ENCODE data around the gene PLA2G12B.
"Not testable (repeated sequence)": the region's sequence is repeated elsewhere in the genome, so short reads cannot be mapped to it uniquely, and the experiment has no call there.

The PLA2G12B gene

DNA sequence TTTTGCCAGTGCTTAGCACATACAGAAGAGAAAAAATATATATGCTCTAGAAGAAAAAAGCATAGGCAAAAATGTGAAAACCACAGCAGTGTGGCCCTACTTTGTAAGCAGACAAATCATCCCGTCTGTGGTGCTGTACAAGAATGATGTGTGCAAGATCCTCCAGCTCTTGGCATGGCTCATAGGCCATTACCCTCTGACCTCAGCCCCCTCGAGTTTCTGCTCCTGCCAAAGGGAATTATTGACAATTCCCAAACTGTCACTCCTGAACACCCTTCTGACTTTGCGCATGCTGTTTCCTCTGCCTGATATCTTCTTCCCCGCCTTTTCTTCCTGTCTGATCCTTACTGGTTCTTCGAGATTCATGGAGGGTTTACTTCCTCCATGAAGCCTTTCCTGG, 27.1 kb downstream of the PLA2G12B start:
- Histone ChIP-seq H3K9me3 (ENCODE audit: control insufficient read depth, low read length) (no peaks in the 10 kb centered on the region), H3K36me3 (ENCODE audit: control insufficient read depth, insufficient read depth, low read length) (no peaks in the 10 kb centered on the region), H3K4me3 (ENCODE audit: low read depth, low read length) (no peak overlapping the region), H3K79me2 (no peaks in the 10 kb centered on the region), H3K9ac (no peak overlapping the region), H3K27ac (no peak overlapping the region), H2AFZ (no peak overlapping the region), H3K4me1 (no peaks in the 10 kb centered on the region), H3K4me2 (ENCODE audit: low read length) (no peak overlapping the region), H3K27me3 (ENCODE audit: control insufficient read depth, insufficient read depth, low read length) (no peaks in the 10 kb centered on the region)
- TF ChIP-seq CTCF (IDR thresholded peaks at IDR 0.05) = no peak

- no peaks in the 10 kb centered on the region for H3K4me1 ChIP-seq
- no peak overlapping the region for H3K4me2 ChIP-seq (ENCODE audit: low read length)
- no peaks in the 10 kb centered on the region for H3K9me3 ChIP-seq (ENCODE audit: control insufficient read depth, low read length)
- no peak overlapping the region for H3K4me3 ChIP-seq (ENCODE audit: low read depth, low read length)
- H2AFZ ChIP-seq = no peak overlapping the region
- H3K36me3 ChIP-seq (ENCODE audit: control insufficient read depth, insufficient read depth, low read length) = no peaks in the 10 kb centered on the region
- TF ChIP-seq CTCF (IDR thresholded peaks at IDR 0.05) = no peak
- no peak overlapping the region for H3K9ac ChIP-seq
- no peaks in the 10 kb centered on the region for H3K79me2 ChIP-seq
- no peaks in the 10 kb centered on the region for H3K27me3 ChIP-seq (ENCODE audit: control insufficient read depth, insufficient read depth, low read length)
- no peak overlapping the region for H3K27ac ChIP-seq
These were observed 28.6 kb downstream of the PLA2G12B start for GRCh38 chr10:72925951-72926465.

DNA sequence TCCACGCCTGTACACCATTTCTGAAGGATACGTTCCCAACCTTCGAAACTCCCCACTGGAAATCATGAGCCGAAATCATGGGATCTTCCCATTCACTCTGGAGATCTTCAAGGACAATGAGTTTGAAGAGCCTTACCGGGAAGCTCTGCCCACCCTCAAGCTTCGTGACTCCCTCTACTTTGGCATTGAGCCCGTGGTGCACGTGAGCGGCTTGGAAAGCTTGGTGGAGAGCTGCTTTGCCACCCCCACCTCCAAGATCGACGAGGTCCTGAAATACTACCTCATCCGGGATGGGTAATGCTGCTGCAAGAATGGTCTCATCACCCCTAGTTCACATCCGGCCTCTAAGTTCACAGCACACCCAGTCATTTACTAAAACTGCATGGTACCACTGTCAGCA, 30.3 kb downstream of the PLA2G12B start:
- TF ChIP-seq CTCF (IDR thresholded peaks at IDR 0.05) = no peak
- no peaks in the 10 kb centered on the region for H3K79me2 ChIP-seq
- no peak overlapping the region for H3K9ac ChIP-seq
- no peaks in the 10 kb centered on the region for H3K27me3 ChIP-seq (ENCODE audit: control insufficient read depth, insufficient read depth, low read length)
- H3K4me2 ChIP-seq (ENCODE audit: low read length) = no peak overlapping the region
- H3K4me3 ChIP-seq (ENCODE audit: low read depth, low read length) = no peak overlapping the region
- no peaks in the 10 kb centered on the region for H3K9me3 ChIP-seq (ENCODE audit: control insufficient read depth, low read length)
- H3K4me1 ChIP-seq = no peaks in the 10 kb centered on the region
- no peak overlapping the region for H3K27ac ChIP-seq
- H3K36me3 ChIP-seq (ENCODE audit: control insufficient read depth, insufficient read depth, low read length) = no peaks in the 10 kb centered on the region
- H2AFZ ChIP-seq = no peak overlapping the region

GRCh38 chr10:72921147-72921683, 33.4 kb downstream of the PLA2G12B start:
- not testable (repeated sequence) for H2AFZ ChIP-seq, H3K79me2 ChIP-seq

GRCh38 chr10:72918352-72918751, 36.3 kb downstream of the PLA2G12B start:
- Histone ChIP-seq H3K27ac (no peak overlapping the region), H3K4me1 (no peaks in the 10 kb centered on the region), H3K9ac (no peak overlapping the region), H3K4me3 (ENCODE audit: low read depth, low read length) (no peak overlapping the region), H3K27me3 (ENCODE audit: control insufficient read depth, insufficient read depth, low read length) (no peaks in the 10 kb centered on the region), H2AFZ (no peak overlapping the region), H3K4me2 (ENCODE audit: low read length) (no peak overlapping the region), H3K36me3 (ENCODE audit: control insufficient read depth, insufficient read depth, low read length) (no peaks in the 10 kb centered on the region), H3K79me2 (no peaks in the 10 kb centered on the region), H3K9me3 (ENCODE audit: control insufficient read depth, low read length) (no peaks in the 10 kb centered on the region)
- TF ChIP-seq CTCF (IDR thresholded peaks at IDR 0.05) = no peak

More at GRCh38 chr10:72921147-72921683, 33.4 kb downstream of the PLA2G12B start:
- not testable (repeated sequence) for H3K4me3 ChIP-seq (ENCODE audit: low read depth, low read length); H3K27ac ChIP-seq; H3K4me2 ChIP-seq (ENCODE audit: low read length); H3K27me3 ChIP-seq (ENCODE audit: control insufficient read depth, insufficient read depth, low read length); H3K4me1 ChIP-seq; H3K9me3 ChIP-seq (ENCODE audit: control insufficient read depth, low read length); H3K9ac ChIP-seq; H3K36me3 ChIP-seq (ENCODE audit: control insufficient read depth, insufficient read depth, low read length)

DNA sequence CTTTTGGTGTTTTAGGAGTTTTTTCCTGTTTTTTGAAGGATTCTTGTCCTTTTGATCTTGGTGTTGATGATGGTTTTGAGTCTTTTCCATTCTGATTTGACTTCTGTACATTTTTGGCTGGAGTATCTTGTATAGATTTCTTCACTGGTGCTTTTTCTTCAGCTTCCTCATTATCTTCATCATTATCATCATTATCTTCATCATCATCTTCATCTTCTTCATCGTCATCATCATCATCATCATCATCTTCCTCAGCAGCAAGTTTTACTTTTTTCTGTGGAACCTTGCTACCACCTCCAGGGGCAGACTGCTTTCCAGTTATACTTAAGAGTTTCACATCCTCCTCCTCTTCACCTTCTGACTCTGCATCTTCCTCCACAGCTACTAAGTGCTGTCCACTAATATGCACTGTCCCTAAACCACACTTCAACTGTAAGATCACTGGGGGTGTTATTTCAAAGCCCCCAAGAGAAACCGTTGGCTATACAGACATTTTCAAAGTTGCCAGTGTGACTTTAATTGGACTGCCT, 36.7 kb downstream of the PLA2G12B start:
- not testable (repeated sequence) for H3K9me3 ChIP-seq (ENCODE audit: control insufficient read depth, low read length); H3K27me3 ChIP-seq (ENCODE audit: control insufficient read depth, insufficient read depth, low read length); H3K4me3 ChIP-seq (ENCODE audit: low read depth, low read length); H3K4me1 ChIP-seq; H3K4me2 ChIP-seq (ENCODE audit: low read length); H3K79me2 ChIP-seq; H3K27ac ChIP-seq; H3K36me3 ChIP-seq (ENCODE audit: control insufficient read depth, insufficient read depth, low read length); H3K9ac ChIP-seq; H2AFZ ChIP-seq

DNA sequence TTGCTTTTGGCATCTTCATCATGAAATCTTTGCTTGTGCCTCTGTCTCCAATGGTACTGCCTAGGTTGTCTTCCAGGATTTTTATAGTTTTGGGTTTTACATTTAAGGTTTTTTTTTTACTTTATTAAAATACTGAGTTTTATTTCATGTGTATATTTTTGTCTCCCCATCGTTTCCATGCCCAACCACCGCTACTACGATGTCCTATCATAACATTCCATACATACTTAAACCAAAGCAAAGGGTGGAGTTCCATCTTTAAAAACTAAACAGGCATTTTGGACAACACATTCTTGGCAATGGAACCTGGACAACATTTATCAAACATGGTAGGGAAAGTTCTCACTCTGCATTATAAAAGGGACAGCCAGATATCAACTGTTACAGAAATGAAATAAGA, 37.4 kb downstream of the PLA2G12B start:
- not testable (repeated sequence) for H3K27ac ChIP-seq; H2AFZ ChIP-seq; H3K4me1 ChIP-seq; H3K4me3 ChIP-seq (ENCODE audit: low read depth, low read length); H3K9me3 ChIP-seq (ENCODE audit: control insufficient read depth, low read length); H3K27me3 ChIP-seq (ENCODE audit: control insufficient read depth, insufficient read depth, low read length); H3K4me2 ChIP-seq (ENCODE audit: low read length); H3K79me2 ChIP-seq; H3K36me3 ChIP-seq (ENCODE audit: control insufficient read depth, insufficient read depth, low read length); H3K9ac ChIP-seq

Measured in parathyroid adenoma (tissue), 2 donors.